Tibial artery (tissue), 4 donors: ENCODE data around the gene STK38.

Experiments
- DNase-seq, 2 donors: peaks; one replicate each; pipeline ENCODE4 v3.0.0-alpha.2; 2019
- H3K27ac ChIP-seq, 2 donors: fragments of 200-600 bp; sonication (generic) in 1 of 2; 1 replicate in 1 of 2; 2 replicates in 1 of 2; pipeline ENCODE4 v1.5.1; 2018 to 2019; ENCODE audit warnings: mild to moderate bottlenecking in 1 of 2
- H3K27me3 ChIP-seq, 2 donors: fragments of 200-600 bp; sonication (generic) in 1 of 2; one replicate each; pipeline versions ENCODE4 v1.5.1 to v1.6.0; 2016 to 2019
- H3K36me3 ChIP-seq, 3 donors: fragments of 200-600 bp; sonication (generic) in 2 of 3; one replicate each; pipeline ENCODE4 v1.5.1; 2016 to 2019; ENCODE audit warnings: mild to moderate bottlenecking in 2 of 3
- H3K4me1 ChIP-seq, 4 donors: fragments of 200-600 bp; sonication (generic) in 2 of 4; 1 replicate in 3 of 4; 2 replicates in 1 of 4; pipeline ENCODE4 v1.5.1; 2016 to 2019
- H3K4me3 ChIP-seq, 2 donors: fragments of 200-600 bp; sonication (generic) in 1 of 2; 1 replicate in 1 of 2; 2 replicates in 1 of 2; pipeline ENCODE4 v1.5.1; 2018 to 2019; ENCODE audit warnings: mild to moderate bottlenecking in 2 of 2
- H3K9me3 ChIP-seq, 3 donors: fragments of 200-600 bp; sonication (generic) in 1 of 3; one replicate each; pipeline ENCODE4 v1.5.1; 2016 to 2019
- intact Hi-C: fragments of 100-400 bp; cut with DNase I; formaldehyde crosslinking; loops from one replicate; pipeline ENCODE4 v1.15.0; 2023; ENCODE audit warnings: low total_unique reads
- TF ChIP-seq, protein P1 (sequence below), 2 experiments: fragments of 200-600 bp in 1 of 2; fragments of 450-650 bp in 1 of 2; IDR thresholded peaks; one replicate each; pipeline ENCODE4 v1.5.1; 2017 to 2019; ENCODE audit warnings: antibody characterized with exemption in 2 of 2, mild to moderate bottlenecking in 1 of 2, moderate library complexity in 1 of 2

Gene STK38

GRCh38 chr6:36560822-36561221 is 13.5 kb upstream of the STK38 start:
- Histone ChIP-seq H3K9me3 (no peaks in the 10 kb centered on the region), H3K36me3 (no peaks in the 10 kb centered on the region), H3K4me3 (no peak overlapping the region), H3K27ac (no peak overlapping the region), H3K4me1 (no peaks in the 10 kb centered on the region), H3K27me3 (no peaks in the 10 kb centered on the region)
- intact Hi-C loops = no loop called here
- no peak for DNase-seq
- TF ChIP-seq, protein P1, sequence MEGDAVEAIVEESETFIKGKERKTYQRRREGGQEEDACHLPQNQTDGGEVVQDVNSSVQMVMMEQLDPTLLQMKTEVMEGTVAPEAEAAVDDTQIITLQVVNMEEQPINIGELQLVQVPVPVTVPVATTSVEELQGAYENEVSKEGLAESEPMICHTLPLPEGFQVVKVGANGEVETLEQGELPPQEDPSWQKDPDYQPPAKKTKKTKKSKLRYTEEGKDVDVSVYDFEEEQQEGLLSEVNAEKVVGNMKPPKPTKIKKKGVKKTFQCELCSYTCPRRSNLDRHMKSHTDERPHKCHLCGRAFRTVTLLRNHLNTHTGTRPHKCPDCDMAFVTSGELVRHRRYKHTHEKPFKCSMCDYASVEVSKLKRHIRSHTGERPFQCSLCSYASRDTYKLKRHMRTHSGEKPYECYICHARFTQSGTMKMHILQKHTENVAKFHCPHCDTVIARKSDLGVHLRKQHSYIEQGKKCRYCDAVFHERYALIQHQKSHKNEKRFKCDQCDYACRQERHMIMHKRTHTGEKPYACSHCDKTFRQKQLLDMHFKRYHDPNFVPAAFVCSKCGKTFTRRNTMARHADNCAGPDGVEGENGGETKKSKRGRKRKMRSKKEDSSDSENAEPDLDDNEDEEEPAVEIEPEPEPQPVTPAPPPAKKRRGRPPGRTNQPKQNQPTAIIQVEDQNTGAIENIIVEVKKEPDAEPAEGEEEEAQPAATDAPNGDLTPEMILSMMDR (IDR thresholded peaks at IDR 0.05) = no peak

GRCh38 chr6:36559011-36559793 is 11.9 kb upstream of the STK38 start:
- Histone ChIP-seq H3K27ac (no peak overlapping the region), H3K27me3 (no peaks in the 10 kb centered on the region)
- TF ChIP-seq, protein P1 (IDR thresholded peaks at IDR 0.05) = no peak

GRCh38 chr6:36556281-36556680 is 9.0 kb upstream of the STK38 start:
- intact Hi-C loops = no loop called here
- Histone ChIP-seq H3K4me1 (no peaks in the 10 kb centered on the region), H3K4me3 (no peak overlapping the region), H3K27me3 (no peaks in the 10 kb centered on the region), H3K9me3 (no peaks in the 10 kb centered on the region), H3K27ac (no peak overlapping the region), H3K36me3 (no peaks in the 10 kb centered on the region)
- TF ChIP-seq, protein P1 (IDR thresholded peaks at IDR 0.05) = no peak
- no peak for DNase-seq

More at GRCh38 chr6:36559011-36559793, 11.9 kb upstream of the STK38 start:
- Histone ChIP-seq H3K4me1 (no peaks in the 10 kb centered on the region), H3K4me3 (no peak overlapping the region), H3K9me3 (no peaks in the 10 kb centered on the region), H3K36me3 (no peaks in the 10 kb centered on the region)
- intact Hi-C loops = no loop called here
- DNase-seq = no peak

DNA sequence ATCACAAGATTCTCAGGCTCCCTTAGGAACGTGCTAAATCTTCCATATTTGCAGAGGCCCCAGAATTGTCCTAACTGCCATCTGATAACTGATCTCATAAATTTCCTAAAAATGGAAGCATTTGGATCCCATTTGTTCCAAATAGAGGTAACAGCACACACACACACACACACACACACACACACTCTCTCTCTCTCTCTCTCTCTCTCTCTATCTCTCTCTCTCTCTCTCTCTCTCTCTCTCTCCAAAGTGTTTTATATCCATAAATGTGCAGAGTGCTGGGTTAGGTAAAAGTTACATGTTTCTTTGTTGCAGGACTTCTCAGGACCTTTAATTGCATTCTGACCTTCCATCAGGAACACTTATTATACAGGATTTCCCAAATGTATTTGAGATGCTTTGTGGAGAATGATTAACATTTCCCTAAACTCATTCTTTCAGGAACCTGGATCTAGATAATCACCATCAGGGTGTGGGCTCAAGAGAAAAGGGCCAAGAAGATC is 8.5 kb upstream of the STK38 start:
- no peak overlapping the region for H3K27ac ChIP-seq
- intact Hi-C loops = no loop called here
- H3K27me3 ChIP-seq = no peaks in the 10 kb centered on the region
- no peak overlapping the region for H3K4me3 ChIP-seq
- H3K36me3 ChIP-seq = no peaks in the 10 kb centered on the region
- no peak for DNase-seq
- no peaks in the 10 kb centered on the region for H3K4me1 ChIP-seq
- TF ChIP-seq, protein P1 (IDR thresholded peaks at IDR 0.05) = no peak
- H3K9me3 ChIP-seq = no peaks in the 10 kb centered on the region

GRCh38 chr6:36550473-36551000 is 3.3 kb upstream of the STK38 start:
- no peaks in the 10 kb centered on the region for H3K27me3 ChIP-seq
- H3K4me3 ChIP-seq = no peak overlapping the region
- DNase-seq = no peak
- intact Hi-C loops = no loop called here
- H3K36me3 ChIP-seq = no peaks in the 10 kb centered on the region
- TF ChIP-seq, protein P1 (IDR thresholded peaks at IDR 0.05) = no peak
- H3K9me3 ChIP-seq = no peaks in the 10 kb centered on the region
- H3K4me1 ChIP-seq = peaks cover 0 to 10% (median 7%) of the 10 kb centered on the region in 4 donors
- H3K27ac ChIP-seq = no peak overlapping the region
